Erythroblast (primary cell): ENCODE data around the gene LRRC47.

ENCODE experiments used
- GATA1 ChIP-seq: IDR thresholded peaks from 2 replicates; pipeline ENCODE4 v1.6.1; 2011; ENCODE audit warnings: low read depth, mild to moderate bottlenecking, control low read depth, low read length, moderate library complexity
- POLR2A ChIP-seq: IDR thresholded peaks from 2 replicates; pipeline ENCODE4 v1.6.1; 2011; ENCODE audit warnings: mild to moderate bottlenecking, low read length

DNA sequence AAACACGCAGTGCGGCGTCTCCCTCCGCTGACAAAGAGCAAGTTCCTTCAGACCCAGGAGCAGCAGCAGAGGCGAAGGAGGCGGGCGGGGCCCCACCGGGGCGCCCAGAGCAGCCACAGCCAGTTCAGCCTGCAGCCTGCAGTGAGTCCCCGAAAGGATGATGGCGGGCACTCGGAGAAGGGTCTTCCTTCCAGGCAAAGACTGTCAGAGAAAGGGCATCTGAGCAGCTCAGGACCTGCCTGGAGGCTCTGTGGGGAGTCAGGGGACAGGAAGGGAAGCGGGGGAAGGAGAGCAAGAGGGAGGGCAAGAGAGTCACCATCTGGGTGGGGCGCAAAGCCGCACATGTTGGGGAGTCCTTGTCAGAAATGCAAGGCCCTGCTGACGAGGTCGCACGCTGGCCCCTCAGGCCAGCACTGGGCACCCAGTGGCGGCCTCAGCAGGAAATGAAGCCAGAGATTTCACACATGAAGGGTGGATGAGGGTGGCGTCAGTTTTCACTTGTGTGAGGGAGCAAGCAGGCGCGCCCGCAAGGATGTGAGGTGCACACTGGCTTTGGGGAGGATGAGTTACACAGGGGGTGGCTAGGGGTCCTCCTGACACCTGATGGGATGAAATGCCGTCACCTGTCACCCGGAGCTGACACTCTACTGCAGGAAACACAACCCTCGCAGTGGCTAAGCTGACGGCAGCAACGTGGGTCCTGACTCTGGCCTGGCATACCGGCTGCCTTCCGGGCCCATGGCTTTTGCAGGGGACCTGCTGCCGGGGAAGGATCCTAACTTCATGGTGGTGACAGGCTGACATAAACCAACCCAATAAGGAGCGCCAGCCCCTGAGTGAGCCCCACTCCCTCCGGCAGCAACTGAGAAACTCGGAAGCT is 6.6 kb downstream of the LRRC47 start:
- no peak for TF ChIP-seq POLR2A
- TF ChIP-seq GATA1 = no peak
